GM21526 (cell line): ENCODE measurements around the gene JAKMIP1.
"Not testable (repeated sequence)": the region's sequence is repeated elsewhere in the genome, so short reads cannot be mapped to it uniquely, and the experiment has no call there.

Source experiments
- ATAC-seq: cut with Tn5 transposase; IDR thresholded peaks from one replicate; pipeline ENCODE4 v1.9.1; 2021; ENCODE audit warnings: moderate library complexity; ENCODE audit not compliant: unreplicated experiment, low FRiP score

The JAKMIP1 gene

GRCh38 chr4:6001680-6002491 is 198.5 kb downstream of the JAKMIP1 start:
- ATAC-seq, result no peak

- ATAC-seq, result no peak
Observed at GRCh38 chr4:5999830-6000365, 200.5 kb downstream of the JAKMIP1 start.

DNA sequence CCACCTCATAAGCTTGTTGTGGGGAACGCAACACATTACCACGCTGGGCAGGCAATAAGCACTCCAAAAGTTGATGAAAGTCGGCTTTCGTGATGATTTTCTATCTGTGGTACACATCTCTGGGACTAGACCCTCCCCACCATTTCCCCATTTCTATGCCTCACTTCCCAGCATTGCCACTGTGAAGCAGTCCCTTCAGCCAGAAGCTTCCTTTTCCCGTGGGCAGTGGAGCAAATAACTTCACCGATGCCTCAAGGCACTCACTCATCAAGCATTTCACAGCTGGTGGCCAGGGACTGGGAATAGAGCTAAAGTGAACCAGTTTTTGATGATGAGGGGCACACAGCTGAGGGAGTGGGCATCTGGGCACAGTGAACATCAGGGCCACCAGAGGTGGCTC is 201.0 kb downstream of the JAKMIP1 start:
- no peak for ATAC-seq

- peak; percentile 75 for ATAC-seq
Observed at GRCh38 chr4:5998333-5998936, 201.9 kb downstream of the JAKMIP1 start.

DNA sequence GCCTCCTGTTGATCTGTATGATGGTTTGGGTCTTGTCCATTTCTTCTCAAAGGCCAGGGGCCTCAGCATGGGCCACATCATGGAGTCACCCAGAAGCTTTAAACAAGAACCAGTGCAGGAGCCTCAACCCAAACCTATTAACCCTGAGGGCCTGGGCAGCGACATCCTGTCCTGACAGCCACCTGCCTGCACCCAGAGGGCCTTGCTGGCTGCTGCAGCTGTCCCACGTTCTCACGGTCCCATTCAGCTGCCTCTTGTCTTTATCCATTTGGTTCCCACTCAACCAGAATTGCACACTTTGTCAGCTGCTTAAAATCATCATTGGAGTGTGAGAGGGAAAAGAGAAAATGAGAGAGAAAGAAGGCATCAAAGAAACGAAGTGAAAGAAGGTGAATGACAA is 203.7 kb downstream of the JAKMIP1 start:
- no peak for ATAC-seq

GRCh38 chr4:5995901-5996623 is 204.3 kb downstream of the JAKMIP1 start:
- no peak for ATAC-seq

DNA sequence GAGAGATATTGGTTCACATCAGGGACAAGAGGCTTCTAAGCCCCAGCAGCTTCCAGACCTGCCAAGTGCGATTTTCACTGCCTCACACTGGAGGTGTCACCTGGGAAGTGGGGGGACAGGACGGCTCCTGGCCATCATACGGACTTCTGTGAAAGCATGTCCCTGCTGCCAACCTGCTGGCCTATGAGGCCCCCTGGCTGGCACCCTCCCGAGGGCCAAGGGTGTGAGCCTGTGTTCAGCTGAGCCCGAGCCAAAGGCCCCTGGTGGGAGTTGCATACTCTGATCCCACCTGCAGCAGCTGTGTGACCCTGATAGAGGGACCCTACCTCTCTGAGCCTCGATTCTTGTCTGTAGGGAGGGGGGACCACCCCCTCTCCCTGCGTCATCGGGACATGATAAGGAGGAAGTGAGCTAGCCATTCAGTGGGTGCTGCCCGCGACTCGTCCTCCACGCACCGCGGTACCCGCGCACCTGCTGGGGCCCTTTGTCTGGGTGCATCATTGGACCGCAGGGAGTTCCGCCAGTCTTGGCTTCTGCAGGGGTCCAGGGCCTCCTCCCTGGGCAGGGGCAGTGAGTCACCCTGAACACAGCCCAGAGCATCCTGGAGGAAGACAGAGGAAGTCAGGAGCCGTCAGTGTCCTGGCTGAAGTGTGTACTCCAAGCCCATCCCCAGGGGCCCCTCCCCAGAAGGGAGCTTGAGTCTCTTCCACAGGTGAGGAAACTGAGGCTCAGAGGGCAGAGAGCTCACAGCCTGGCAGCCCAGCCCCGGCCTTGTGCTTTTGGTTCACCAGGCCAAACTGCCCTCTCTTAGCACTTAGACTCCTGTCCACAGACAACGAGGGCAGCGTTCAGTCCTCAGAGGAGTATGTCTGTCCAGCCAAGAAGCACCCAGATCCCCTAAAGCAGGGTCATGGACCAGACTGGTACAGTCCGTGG is 206.2 kb downstream of the JAKMIP1 start:
- ATAC-seq, result no peak

DNA sequence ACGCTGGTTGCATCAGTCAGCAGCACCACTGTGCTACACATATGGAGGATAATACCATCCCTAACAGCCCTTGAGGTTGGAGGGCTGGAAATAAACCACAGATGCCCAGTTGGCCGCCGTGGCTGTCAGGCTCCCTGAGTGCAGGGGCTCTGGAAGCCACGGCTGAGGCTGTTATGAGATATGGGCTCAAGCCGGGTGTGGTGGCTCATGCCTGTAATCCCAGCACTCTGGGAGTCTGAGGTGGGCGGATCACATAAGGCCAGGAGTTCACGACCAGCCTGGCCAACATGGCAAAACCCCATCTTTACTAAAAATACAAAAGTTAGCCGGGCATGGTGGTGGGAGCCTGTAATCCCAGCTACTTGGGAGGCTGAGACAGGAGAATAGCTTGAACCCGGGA is 207.0 kb downstream of the JAKMIP1 start:
- not testable (repeated sequence) for ATAC-seq

GRCh38 chr4:5992828-5993321 is 207.5 kb downstream of the JAKMIP1 start:
- ATAC-seq, result no peak

DNA sequence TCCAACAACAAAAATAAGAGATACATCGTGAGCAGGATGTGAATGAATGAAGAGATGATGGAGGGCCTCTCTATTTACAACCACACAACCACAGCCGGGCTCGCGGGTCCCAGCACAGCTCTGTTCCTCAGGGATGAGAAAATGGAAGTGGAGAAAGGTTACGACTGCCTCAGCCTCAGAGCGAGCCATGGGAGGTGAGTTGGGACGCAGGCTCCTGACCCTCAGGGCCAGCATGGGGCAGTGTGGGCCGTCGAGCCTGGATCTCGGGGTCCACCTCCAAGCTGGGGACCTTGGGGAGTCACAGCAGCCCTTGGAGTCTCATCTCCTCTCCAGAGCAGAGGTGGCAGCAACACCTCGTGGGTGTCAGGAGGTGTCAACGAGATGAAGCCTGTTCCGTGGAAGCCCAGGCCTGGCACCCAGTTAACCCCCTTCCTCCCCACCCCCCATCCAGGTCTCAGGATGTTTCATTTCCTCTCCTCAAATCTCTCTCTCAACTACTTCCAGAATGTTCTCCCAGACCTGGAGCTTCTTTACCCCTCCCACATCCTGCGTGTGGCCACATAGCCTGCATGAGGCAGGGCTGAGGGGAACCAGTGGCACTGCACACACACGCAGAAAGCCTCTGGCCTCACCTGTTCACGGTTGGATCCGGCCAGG is 208.1 kb downstream of the JAKMIP1 start:
- no peak for ATAC-seq

DNA sequence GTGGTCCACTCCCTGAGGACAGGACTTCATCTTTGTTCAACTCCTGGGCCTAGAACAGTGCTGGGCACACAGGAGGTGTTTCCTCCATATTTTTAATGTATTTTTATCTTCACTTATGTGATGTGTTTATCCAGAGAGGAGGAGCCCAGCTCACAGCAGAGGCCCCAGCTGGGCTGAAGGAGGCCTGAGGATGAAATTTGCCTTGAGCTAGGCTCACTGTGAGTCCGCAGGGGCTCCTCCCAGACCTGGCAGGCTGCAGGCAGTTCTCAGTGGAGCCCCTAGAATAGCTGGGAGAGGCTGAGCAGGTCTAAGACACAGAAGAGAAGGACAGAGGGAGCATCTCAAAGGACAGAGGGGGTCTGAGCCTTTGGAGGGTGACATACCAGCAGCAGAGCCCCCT is 208.9 kb downstream of the JAKMIP1 start:
- no peak for ATAC-seq

- no peak for ATAC-seq
Observed at GRCh38 chr4:5990446-5991160, 209.7 kb downstream of the JAKMIP1 start.

GRCh38 chr4:5989236-5990225 is 210.8 kb downstream of the JAKMIP1 start:
- ATAC-seq, result no peak

DNA sequence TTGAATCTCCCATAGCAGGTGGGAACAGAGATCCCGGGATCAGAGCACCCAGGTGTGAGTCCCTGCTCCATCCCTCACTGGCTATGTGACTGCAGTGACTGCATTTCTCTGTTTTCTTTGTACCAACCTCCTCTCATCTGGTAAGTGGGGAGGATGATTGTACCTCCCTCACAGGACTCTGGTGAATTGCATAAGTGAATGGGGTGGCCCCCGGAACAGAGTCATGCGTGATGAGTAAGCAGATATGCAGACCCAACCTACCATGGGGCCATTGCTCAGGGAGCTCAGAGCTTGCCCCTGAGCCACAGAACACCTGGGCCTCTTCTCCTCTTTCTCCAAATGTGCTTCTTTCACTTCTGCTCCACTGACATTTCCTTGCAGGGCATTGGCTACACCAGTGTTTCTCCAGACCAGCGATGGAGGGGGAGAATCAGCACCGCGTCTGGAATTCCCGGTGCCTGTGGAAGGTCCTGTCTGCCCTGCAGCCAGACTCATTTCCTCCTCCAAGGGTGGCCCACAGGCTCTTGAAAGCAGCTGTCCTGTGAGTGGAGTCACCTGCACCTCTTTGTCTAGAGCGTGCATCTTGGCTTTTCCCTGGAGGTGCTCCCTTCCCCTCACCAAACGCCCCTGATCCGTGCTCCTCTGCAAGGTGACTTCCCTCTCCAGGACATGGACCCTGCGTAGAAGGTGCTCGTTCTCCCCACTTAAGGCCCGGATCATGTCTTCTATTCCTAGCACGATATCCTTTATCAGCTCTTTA is 212.1 kb downstream of the JAKMIP1 start:
- no peak for ATAC-seq

DNA sequence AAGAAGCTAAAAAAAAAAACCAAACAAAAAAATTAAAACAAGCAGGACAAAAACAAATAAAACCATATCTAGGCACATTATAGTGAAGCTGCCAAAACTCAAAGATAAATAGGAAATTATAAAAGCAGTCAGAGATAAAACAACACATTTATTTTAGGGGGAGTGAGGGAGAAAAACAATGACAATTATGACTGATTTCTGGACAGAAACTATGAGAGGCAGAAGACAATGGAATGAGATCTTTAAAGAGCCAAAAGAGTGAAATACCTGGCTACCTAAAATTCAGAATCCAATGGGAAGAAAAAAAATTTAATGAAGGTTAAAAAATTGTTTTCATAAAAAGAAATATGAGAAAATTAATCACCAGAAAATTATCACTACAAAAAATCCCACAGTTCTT is 215.5 kb downstream of the JAKMIP1 start:
- ATAC-seq, result no peak

DNA sequence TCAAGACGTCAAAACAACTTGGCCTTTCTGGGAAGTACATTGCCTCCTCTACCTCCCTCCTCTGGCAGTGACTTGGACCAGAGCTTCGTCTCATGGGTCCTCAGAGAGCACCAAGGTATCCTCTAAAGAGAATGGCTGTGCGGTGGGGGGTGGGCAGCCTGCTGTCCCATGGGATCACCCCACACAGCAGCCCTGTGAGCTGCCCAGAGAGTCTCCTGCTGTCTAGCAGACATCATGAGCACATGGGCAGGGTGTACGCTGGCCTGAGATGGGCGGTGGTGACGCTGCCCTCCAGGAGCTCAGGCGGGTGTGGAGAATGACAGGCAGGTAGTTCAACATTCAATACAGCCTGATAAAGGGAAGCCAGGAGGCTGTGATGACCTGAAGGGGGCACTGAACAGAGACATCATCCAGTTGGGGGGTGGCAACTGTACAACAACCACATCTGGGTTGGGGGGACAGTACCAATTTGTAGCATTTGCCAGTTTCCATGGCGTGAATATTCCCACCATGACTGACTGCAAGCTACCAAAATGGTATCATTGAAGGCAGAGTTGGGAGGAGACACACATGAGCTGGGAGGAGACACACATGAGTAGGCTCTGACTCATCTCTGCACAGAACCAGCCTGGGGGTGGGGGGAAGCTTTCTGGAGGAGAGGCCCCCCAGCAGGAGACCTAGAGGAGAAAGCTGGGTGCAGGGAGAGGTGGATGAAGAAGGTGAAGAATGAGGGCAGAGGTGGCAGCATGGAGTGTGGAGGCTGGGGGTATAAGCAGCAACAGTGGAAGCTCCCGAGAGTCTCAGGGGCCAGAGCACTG is 218.0 kb downstream of the JAKMIP1 start:
- no peak for ATAC-seq
